ENCODE results near the gene RDX. TPM values are rescaled to one million over a fixed set of nuclear protein-coding genes. Genes with fewer than 3 reads are reported as not detected.
"Not testable (repeated sequence)": the region's sequence is repeated elsewhere in the genome, so short reads cannot be mapped to it uniquely, and the experiment has no call there.

RDX gene
- polyA plus RNA-seq, 1 donor = 51.6 TPM

DNA sequence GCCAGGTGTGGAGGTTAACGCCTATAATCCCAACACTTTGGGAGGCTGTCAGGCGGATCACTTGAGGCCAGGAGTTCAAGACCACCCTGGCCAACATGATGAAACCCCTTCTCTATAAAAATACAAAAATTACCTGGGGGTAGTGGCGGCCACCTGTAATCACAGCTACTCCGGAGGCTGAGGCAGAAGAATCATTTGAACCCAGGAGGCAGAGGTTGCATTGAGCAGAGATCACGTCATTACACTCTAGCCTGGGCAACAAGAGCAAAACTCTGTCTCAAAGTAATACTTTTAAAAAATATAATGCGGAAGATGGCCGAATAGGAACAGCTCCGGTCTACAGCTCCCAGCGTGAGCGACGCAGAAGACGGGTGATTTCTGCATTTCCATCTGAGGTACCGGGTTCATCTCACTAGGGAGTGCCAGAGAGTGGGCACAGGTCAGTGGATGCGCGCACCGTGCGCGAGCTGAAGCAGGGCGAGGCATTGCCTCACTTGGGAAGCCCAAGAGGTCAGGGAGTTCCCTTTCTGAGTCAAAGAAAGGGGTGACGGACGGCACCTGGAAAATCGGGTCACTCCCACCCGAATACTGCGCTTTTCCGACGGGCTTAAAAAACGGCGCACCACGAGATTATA lies 87.6 kb downstream of the RDX start:
- WGBS (ENCODE audit: insufficient coverage, low lambda C conversion rate) = no CpG with 5 or more reads among the region's 29 CpGs

DNA sequence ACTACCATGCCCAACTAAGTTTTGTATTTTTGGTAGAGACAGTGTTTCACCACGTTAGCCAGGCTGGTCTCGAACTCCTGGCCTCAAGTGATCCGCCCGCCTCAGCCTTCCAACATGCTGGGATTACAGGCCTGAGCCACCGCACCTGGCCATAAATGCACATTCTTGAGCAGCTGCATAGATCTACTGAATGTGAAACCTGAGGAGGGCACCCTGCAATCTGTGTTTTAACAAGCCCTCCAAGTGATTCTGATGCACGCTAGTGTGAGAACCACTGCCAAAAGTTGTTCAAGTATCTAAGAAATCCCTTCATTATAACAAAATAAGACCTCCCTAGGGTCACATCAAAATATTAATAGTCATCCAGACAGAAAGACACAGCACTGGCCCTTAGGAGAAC lies 89.3 kb downstream of the RDX start:
- DNase-seq = no peak
- no CpG with 5 or more reads among the region's 6 CpGs for WGBS (ENCODE audit: insufficient coverage, low lambda C conversion rate)

More for the DNA sequence above, 87.6 kb downstream of the RDX start:
- not testable (repeated sequence) for H3K4me1 ChIP-seq (ENCODE audit: control insufficient read depth, insufficient read depth, low read length); H3K9me3 ChIP-seq (ENCODE audit: control insufficient read depth, low read depth, low read length); H3K27me3 ChIP-seq (ENCODE audit: control insufficient read depth, insufficient read depth, low read length); H3K27ac ChIP-seq (ENCODE audit: low read length); H3K36me3 ChIP-seq (ENCODE audit: control insufficient read depth, insufficient read depth, low read length)
- peak in 1 of 2 donors; percentile 43 for DNase-seq
- H3K4me3 ChIP-seq (ENCODE audit: low read length) = peak overlapping the region; percentile 6

DNA sequence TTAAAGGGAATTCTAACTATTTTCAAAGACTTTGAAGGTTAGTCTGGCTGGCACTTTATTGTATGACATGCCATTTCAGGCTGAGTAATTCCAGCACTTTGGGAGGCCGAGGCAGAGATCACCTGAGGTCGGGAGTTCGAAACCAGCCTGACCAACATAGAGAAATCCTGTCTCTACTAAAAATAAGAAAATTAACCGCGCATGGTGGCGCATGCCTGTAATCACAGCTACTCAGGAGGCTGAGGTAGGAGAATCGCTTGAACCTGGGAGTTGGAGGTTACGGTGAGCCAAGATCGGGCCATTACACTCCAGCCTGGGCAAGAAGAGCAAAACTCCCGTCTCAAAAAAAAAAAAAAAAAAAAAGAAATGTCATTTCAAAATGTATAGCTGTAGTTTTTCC lies 95.6 kb downstream of the RDX start:
- Histone ChIP-seq H3K36me3 (ENCODE audit: control insufficient read depth, insufficient read depth, low read length) (no peaks in the 10 kb centered on the region), H3K27me3 (ENCODE audit: control insufficient read depth, insufficient read depth, low read length) (no peaks in the 10 kb centered on the region), H3K4me3 (ENCODE audit: low read length) (no peak overlapping the region), H3K27ac (ENCODE audit: low read length) (no peak overlapping the region), H3K9me3 (ENCODE audit: control insufficient read depth, low read depth, low read length) (no peaks in the 10 kb centered on the region), H3K4me1 (ENCODE audit: control insufficient read depth, insufficient read depth, low read length) (peaks cover 6% of the 10 kb centered on the region)
- no peak for DNase-seq
- WGBS (ENCODE audit: insufficient coverage, low lambda C conversion rate) = 40% methylated on average over 1 of the region's 10 CpGs

More for the DNA sequence above, 89.3 kb downstream of the RDX start:
- H3K27me3 ChIP-seq (ENCODE audit: control insufficient read depth, insufficient read depth, low read length) = no peaks in the 10 kb centered on the region
- no peak overlapping the region for H3K4me3 ChIP-seq (ENCODE audit: low read length)
- H3K4me1 ChIP-seq (ENCODE audit: control insufficient read depth, insufficient read depth, low read length) = no peaks in the 10 kb centered on the region
- H3K36me3 ChIP-seq (ENCODE audit: control insufficient read depth, insufficient read depth, low read length) = no peaks in the 10 kb centered on the region
- no peaks in the 10 kb centered on the region for H3K9me3 ChIP-seq (ENCODE audit: control insufficient read depth, low read depth, low read length)
- no peak overlapping the region for H3K27ac ChIP-seq (ENCODE audit: low read length)

DNA sequence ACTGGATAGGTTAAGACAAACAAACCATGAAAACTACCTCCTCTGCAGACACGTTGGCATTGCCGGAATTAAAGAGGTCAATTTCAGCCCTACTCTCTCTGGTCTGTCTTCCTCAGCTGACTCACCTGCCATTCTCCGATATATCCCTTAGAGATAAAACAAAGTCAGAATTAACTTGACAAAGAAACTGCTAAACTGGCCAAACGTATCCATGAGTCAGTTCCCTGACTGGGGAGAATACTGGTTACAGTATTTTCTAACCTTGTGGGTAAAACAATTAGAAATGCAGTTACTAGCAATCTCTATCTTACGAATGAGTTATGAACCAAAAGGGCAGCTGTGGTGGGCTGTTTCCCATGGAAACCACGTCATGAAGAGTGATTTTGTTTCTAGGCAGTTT lies 96.2 kb downstream of the RDX start:
- 53% methylated on average over 4 of the region's 6 CpGs for WGBS (ENCODE audit: insufficient coverage, low lambda C conversion rate)
- peaks cover 6% of the 10 kb centered on the region for H3K4me1 ChIP-seq (ENCODE audit: control insufficient read depth, insufficient read depth, low read length)
- H3K27me3 ChIP-seq (ENCODE audit: control insufficient read depth, insufficient read depth, low read length) = no peaks in the 10 kb centered on the region
- H3K27ac ChIP-seq (ENCODE audit: low read length) = no peak overlapping the region
- no peak for DNase-seq
- H3K4me3 ChIP-seq (ENCODE audit: low read length) = no peak overlapping the region
- H3K9me3 ChIP-seq (ENCODE audit: control insufficient read depth, low read depth, low read length) = no peaks in the 10 kb centered on the region
- H3K36me3 ChIP-seq (ENCODE audit: control insufficient read depth, insufficient read depth, low read length) = no peaks in the 10 kb centered on the region

DNA sequence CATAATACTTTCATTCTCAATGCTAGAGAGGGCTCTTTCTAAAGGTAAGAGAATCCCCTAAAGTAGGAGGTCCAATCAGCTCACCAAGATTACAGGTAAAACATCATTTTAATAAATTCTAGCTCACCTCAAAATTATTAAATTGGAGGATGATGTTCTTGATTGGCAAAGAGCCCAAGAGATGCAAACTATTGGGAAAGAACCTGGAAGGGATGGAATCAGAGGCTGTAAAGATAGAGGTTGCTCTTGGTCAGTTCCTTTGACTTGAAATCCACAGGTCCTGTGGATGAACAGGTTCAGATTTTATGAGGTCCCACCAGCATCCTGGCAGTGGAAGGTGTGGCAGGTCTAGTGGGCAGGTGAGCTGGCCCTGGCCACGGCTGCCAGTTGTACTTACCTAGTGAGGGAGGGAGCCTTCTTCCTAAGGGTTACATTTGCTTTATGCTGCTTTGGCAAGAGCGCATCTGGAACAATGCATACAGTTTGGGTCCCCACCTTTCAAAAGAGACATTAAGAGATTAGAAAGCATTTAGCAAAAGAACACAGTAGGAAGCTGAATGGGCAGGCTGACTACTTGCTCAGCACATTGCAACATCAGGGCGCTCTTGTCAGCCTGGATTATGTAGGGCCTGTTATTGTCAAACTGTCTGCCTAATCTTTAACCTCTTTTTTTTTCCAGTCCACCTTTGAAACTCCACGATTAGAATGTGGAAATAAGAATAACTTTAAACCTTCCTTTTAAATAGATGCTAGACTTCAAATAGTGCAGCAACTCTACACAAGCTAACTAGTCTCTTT lies 97.0 kb downstream of the RDX start:
- Histone ChIP-seq H3K27me3 (ENCODE audit: control insufficient read depth, insufficient read depth, low read length) (no peaks in the 10 kb centered on the region), H3K27ac (ENCODE audit: low read length) (peak overlapping the region; percentile 19), H3K4me1 (ENCODE audit: control insufficient read depth, insufficient read depth, low read length) (peaks cover 6% of the 10 kb centered on the region), H3K36me3 (ENCODE audit: control insufficient read depth, insufficient read depth, low read length) (no peaks in the 10 kb centered on the region), H3K9me3 (ENCODE audit: control insufficient read depth, low read depth, low read length) (no peaks in the 10 kb centered on the region), H3K4me3 (ENCODE audit: low read length) (no peak overlapping the region)
- WGBS (ENCODE audit: insufficient coverage, low lambda C conversion rate) = no CpG with 5 or more reads among the region's 4 CpGs
- DNase-seq = peak; percentile 48 to 72

DNA sequence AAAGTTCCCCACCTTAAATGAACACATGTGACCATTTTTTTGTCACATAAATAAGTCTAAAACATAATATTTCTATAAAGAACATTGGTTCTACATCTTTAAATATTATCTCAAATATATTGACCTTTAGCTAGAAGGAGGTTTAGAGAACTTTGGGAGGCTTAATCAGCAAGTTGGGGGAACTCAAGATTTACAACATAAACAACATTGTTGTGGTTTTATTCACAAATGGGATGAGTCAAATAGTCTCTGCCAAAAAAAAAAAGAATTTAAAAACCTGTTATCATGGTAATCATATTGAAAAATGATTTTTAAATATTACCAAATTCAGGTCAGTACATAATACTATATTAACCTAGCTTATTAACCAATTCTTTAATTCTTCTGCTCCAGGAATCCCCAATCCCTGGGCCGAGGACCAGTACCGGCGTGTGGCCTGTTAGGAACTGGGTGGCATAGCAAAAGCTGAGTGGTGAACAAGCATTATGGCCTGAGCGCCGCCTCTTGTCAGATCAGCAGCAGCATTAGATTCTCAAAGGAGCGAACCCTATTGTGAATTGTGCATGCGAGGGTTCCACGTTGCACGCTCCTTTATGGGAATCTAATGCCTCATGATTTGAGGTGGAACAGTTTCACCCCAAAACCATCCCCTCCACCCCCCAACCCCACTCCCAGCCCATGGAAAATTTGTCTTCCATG lies 98.2 kb downstream of the RDX start:
- H3K36me3 ChIP-seq (ENCODE audit: control insufficient read depth, insufficient read depth, low read length) = no peaks in the 10 kb centered on the region
- no peaks in the 10 kb centered on the region for H3K27me3 ChIP-seq (ENCODE audit: control insufficient read depth, insufficient read depth, low read length)
- H3K4me1 ChIP-seq (ENCODE audit: control insufficient read depth, insufficient read depth, low read length) = peaks cover 6% of the 10 kb centered on the region
- DNase-seq = no peak
- H3K9me3 ChIP-seq (ENCODE audit: control insufficient read depth, low read depth, low read length) = no peaks in the 10 kb centered on the region
- H3K4me3 ChIP-seq (ENCODE audit: low read length) = no peak overlapping the region
- WGBS (ENCODE audit: insufficient coverage, low lambda C conversion rate) = no CpG with 5 or more reads among the region's 9 CpGs
- H3K27ac ChIP-seq (ENCODE audit: low read length) = no peak overlapping the region

DNA sequence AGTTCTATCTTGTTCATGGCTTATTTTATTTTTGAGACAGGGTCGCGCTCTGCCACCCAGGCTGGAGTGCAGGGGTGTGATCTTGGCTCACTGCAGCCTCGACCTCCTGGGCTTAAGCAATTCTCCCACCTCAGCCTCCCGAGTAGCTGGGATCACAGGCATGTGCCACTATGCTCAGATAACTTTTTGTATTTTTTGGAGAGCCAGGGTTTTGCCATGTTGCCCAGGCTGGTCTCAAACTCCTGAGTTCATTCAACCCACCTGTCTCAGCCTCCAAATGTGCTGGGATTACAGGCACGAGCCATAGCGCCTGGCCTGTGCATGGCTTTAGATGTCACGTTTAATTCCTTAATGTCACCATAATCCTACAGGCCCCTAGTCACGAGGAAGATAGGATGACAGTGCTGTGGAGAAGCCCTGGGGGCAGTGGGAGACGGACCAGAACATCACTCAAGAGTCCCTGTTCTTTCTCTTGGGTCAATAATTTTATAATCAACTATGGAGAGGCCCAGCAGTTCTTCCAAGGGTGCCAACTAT lies 99.5 kb downstream of the RDX start:
- no CpG with 5 or more reads among the region's 9 CpGs for WGBS (ENCODE audit: insufficient coverage, low lambda C conversion rate)
- no peak for DNase-seq
- Histone ChIP-seq H3K4me1 (ENCODE audit: control insufficient read depth, insufficient read depth, low read length) (peaks cover 6% of the 10 kb centered on the region), H3K4me3 (ENCODE audit: low read length) (no peak overlapping the region), H3K27me3 (ENCODE audit: control insufficient read depth, insufficient read depth, low read length) (no peaks in the 10 kb centered on the region), H3K27ac (ENCODE audit: low read length) (no peak overlapping the region), H3K36me3 (ENCODE audit: control insufficient read depth, insufficient read depth, low read length) (no peaks in the 10 kb centered on the region), H3K9me3 (ENCODE audit: control insufficient read depth, low read depth, low read length) (no peaks in the 10 kb centered on the region)

DNA sequence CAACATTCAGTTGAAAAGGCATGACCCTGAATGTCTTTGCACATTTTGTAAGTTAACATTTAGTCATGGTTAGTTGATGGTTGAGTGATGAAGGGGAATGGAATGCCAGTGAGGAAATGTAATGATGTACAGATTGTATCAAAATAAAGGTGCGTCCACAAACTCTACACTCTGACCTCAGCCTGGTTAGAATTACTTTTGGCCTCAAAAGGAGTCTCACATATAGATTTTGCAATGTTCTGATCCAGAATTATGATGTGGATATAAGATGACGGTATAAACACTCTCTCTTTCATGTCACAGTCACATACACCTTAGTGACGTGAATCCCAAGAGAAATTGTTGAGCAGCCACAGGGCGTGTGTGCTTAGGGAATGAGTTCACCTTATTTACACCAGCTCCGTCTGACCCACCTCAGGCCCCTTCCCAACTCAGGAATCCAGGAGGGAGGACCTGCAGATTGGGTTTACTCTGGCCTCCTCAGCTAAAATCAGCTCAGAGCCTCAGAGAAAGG lies 100.1 kb downstream of the RDX start:
- H3K27me3 ChIP-seq (ENCODE audit: control insufficient read depth, insufficient read depth, low read length) = no peaks in the 10 kb centered on the region
- no peak overlapping the region for H3K27ac ChIP-seq (ENCODE audit: low read length)
- no peak for DNase-seq
- H3K36me3 ChIP-seq (ENCODE audit: control insufficient read depth, insufficient read depth, low read length) = no peaks in the 10 kb centered on the region
- H3K9me3 ChIP-seq (ENCODE audit: control insufficient read depth, low read depth, low read length) = no peaks in the 10 kb centered on the region
- no CpG with 5 or more reads among the region's 5 CpGs for WGBS (ENCODE audit: insufficient coverage, low lambda C conversion rate)
- H3K4me3 ChIP-seq (ENCODE audit: low read length) = no peak overlapping the region
- peaks cover 6% of the 10 kb centered on the region for H3K4me1 ChIP-seq (ENCODE audit: control insufficient read depth, insufficient read depth, low read length)

DNA sequence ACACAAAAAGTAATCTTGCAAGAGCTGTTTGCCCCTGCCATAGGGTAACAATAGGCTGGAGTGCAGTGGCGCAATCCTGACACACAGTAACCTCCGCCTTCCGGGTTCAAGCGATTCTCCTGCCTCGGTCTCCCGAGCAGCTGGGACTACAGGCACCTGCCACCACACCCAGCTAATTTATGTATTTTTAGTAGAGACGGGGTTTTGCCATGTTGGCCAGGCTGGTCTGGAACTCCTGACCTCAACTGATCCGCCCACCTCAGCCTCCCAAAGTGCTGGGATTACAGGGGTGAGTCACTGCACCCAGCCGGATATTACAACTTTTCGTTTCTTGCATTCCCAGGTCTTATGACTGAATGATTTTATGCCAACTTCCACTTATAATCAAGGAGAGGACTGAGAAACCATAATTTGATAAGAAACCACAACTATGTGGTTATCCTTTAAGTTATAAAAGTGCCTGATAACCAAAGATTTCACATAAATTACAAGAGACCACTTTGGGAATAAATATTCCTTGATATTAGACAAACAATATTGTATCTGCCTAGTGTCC lies 102.1 kb downstream of the RDX start:
- DNase-seq; H3K4me3 ChIP-seq (ENCODE audit: low read length); H3K27ac ChIP-seq (ENCODE audit: low read length); H3K9me3 ChIP-seq (ENCODE audit: control insufficient read depth, low read depth, low read length); H3K36me3 ChIP-seq (ENCODE audit: control insufficient read depth, insufficient read depth, low read length); H3K4me1 ChIP-seq (ENCODE audit: control insufficient read depth, insufficient read depth, low read length); H3K27me3 ChIP-seq (ENCODE audit: control insufficient read depth, insufficient read depth, low read length): not testable (repeated sequence)
- no CpG with 5 or more reads among the region's 10 CpGs for WGBS (ENCODE audit: insufficient coverage, low lambda C conversion rate)
